HuH-7 (cell line): ENCODE results near the gene PREX1.

ENCODE experiments used
- DNase-seq: peaks from one replicate; pipeline ENCODE4 v3.0.0; 2011; ENCODE audit warnings: low spot score

Gene PREX1

DNA sequence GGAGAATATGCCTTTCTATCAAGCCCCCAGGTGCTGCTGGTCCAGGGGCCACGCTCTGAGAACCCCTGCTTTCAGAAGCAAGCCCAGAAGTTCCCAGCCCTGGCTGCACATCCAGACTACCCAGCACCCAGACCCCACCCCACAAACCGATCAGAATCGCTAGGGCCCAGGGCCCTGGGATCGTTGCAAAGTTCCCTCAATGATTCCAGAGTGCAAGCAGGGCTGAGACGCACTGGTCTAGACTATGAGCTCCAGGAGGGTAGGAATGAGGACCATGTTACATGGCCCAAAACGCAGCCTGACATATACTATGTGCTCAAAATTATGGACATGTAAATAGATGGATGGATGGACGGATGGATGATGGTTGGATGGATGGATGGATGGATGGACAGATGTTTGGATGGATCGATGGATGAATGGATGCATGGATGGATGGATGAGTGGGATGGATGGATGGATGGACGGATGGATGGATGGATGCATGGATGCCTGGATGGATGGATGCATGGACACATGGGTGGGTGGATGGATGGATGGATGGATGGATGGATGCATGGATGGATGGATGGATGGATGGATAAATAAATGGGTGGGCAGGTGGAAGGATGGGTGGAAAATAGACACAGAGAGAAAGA lies 194.1 kb downstream of the PREX1 start:
- DNase-seq = no peak

GRCh38 chr20:48632825-48633619 lies 194.8 kb downstream of the PREX1 start:
- no peak for DNase-seq

- DNase-seq = no peak
These were observed 195.6 kb downstream of the PREX1 start for GRCh38 chr20:48632017-48632824.

DNA sequence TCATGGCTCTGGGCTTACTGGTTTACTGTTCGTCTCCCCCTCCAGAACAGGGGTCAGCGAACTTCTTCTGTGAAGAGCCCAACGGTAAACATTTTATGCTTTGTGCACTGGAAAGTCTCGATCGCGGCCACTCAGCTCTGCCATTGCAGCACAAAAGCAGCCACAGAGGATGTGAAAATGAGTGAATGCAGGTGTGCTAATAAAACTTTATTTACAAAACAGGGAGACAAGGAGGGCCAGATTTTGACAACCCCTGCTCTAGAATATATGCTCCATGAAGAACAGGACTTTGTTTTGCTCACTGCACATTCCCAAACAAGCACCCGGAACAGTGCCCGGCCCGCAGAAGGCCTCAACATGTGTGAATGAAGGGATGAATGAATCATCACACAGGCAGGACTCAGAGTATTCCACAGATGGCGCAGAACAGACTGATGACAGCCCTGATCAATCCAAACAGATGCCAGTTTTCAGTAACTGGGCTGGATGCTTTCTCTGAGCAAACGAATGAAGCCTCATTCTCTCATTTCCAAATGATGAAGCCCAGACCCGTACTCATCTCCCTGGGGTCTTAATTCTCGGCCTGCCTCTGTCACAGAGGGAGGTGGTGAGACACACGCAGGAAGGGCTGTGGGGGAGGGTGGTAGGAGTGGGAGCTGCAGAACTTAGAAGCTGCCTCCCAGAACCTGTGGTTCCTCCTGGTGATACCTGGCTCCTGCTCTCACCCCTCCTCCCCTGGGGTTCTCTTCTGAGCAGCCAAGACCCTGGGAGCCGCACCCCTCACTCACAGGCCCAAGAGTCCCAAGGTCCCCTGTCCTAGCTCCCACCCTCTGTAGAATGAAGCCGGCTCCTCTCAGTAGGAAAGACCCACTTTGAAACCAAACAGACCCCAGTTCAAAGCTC lies 196.4 kb downstream of the PREX1 start:
- no peak for DNase-seq

GRCh38 chr20:48630342-48631075 lies 197.3 kb downstream of the PREX1 start:
- DNase-seq = no peak

GRCh38 chr20:48629960-48630315 lies 197.9 kb downstream of the PREX1 start:
- no peak for DNase-seq

DNA sequence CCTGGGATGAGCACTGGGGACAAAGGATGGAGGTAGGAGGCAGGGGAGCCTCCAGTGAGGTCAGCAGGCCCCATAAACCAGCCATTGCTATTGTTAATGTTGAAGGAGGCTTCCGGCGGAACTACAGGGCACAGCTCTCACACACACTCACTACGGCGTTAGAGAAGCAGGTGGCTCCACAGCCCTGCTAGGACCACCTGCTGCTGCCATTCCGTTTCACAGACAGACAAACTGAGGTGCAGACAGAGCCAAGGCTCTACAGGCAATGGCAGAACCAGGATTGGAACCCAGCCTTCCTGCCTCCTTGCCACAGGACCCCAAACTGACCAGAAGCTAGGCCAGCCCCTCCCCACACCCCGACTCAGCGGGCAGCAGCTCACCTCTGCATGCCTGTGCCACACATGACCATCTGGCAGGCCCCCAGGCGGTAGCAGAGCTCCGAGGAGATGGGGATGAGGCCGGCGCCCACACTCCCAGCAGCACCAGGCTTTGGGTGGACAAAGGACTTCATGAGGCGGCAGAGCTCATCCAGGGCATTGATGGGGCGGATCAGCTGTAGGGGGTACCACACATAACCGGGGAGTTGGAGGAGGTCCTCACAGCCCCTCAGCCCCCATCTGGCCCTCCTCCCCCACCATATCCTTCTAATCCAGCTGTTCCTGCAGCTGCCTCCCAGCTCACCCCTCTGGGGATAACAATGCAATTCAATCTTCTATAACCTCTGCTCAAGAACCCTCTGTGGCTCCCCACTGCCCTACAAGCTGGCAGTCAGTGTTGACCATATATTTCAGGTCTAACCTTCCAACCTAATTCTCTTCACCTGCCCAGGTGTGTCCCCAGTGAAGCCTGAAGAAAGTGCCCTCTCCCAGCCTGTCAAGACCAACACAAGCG lies 198.5 kb downstream of the PREX1 start:
- DNase-seq = no peak

DNA sequence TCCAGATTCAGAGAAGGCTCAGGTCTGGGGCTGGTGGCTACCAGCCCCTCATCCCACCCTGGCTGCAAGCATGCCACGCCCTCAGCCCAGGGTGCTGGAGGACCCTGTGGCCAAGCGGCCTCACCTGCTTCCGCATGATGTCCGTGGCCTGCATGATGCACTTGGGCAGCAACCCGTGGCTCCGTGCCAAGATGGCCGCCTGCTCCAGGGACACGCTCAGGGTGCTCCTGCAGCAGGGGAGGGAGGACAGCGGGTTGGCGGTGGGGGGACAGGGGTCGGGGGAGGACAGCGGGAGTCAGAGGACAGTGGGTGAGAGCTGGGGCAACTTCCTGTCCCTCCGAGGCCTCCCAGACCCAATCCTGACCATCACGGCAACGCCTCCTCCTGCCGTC lies 200.1 kb downstream of the PREX1 start:
- DNase-seq = no peak

GRCh38 chr20:48626938-48627736 lies 200.7 kb downstream of the PREX1 start:
- no peak for DNase-seq

- no peak for DNase-seq
These were observed 201.4 kb downstream of the PREX1 start for GRCh38 chr20:48626226-48626937.

DNA sequence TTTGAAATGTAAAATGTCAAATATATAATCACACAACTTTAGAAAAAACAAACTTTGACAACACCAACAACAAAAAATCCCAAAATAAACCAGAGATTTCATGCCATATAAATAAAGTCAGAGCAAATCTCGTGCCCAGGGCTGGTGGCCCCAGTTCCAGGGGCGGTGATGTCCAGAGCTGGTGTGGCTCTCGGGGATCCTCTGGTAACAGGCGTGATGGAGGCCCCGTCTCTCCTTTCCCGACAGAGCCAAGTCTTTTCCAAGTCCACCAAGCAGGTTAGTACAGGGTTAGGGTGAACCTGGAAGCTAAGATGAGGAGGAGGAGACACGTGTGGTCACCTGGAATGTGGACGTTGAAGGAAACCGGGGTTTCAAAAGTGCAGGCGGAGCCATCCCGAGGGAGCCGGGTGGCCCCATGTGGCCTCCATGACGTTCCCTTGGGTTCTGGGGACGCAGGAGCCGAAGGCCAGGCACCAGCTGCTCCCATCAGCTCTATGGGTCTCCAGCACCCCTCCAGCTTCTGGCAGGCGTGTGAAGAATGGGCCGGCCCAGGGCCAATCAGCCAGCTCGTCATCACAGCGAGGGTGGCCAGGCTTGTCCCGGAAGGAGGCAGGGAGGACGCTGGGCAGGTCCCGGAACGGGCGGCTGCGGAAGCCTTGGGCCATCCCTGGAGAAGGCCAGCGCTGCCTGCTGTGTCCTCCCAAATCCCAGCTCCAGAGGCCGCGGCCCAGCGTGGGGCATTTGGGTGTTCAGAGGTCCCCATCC lies 202.5 kb downstream of the PREX1 start:
- DNase-seq = no peak

- no peak for DNase-seq
These were observed 203.3 kb downstream of the PREX1 start for GRCh38 chr20:48624315-48625020.

GRCh38 chr20:48623906-48624265 lies 203.9 kb downstream of the PREX1 start:
- DNase-seq = no peak

GRCh38 chr20:48623176-48623905 lies 204.5 kb downstream of the PREX1 start:
- no peak for DNase-seq

DNA sequence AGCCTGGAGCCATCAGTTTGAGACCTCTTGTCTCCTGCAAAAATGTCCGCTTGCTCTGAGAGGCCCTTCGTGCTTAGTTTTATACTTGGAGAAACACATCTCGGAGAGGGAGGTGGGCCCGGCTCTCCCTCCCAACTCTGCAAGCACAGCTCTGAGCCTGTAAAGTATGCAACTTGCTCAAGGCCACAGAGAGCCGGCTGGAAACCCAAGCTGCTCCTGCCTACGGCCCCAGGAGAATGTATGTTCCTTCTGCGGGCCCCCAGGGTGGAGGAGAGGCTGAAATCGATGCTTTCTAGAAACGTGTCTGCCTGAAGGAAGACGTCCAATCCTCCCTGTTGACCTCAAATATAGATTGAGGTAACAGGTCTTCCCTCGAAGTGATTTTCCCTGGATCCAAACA lies 205.4 kb downstream of the PREX1 start:
- DNase-seq = no peak

- no peak for DNase-seq
These were observed 206.3 kb downstream of the PREX1 start for GRCh38 chr20:48621376-48622078.
